Ramos (cell line): ENCODE measurements around the gene RTRAF.

ENCODE experiments used
- in situ Hi-C: fragments of 300-500 bp; cut with MboI; formaldehyde crosslinking; loops from one replicate; pipeline ENCODE4 v1.14.3; 2022; ENCODE audit warnings: low sequenced_read_pairs; ENCODE audit not compliant: unreplicated experiment

Gene RTRAF

GRCh38 chr14:52018970-52019369, 29.6 kb downstream of the RTRAF start:
- in situ Hi-C loops: no loop called here

GRCh38 chr14:52020161-52020714, 30.9 kb downstream of the RTRAF start:
- in situ Hi-C loops: no loop called here

DNA sequence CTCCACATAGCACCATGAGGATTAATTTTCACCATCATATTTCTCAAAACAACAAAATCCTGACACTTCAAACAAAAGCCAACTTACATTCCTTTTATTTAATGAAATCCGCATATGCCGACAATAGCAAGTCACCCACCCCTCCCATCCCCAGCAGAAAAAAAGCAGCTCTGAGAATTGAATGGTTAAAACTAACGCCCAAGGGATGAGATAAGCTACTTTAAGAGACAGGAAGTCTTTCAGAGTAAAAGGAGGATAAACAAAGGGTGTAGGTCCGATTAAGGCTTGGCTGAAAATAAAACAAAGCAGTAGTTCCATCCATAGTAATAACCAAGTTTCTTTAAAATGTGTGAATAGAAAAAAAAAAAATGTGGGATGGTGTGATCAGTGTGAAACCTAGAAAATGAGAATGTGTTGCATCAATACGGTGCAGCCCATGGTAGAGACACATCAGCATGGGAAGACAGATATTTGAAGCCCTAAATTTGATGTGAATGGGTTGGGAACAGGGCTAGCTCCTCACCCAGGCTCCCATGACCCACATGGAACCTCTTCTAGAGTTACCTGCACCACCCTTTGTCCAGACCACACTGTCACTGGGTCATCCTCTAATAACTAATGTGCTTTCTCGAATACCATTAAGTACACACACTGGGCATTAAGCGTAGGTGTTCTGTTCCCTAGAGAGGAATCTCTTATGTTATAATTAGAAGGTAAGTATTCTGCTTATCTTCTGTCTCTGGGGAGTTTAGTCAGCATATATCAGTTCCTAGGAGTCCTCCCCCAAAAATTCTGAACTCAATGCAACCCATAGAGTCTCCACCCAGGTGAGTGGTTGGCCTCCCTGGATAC, 31.7 kb downstream of the RTRAF start:
- in situ Hi-C loops: no loop called here

DNA sequence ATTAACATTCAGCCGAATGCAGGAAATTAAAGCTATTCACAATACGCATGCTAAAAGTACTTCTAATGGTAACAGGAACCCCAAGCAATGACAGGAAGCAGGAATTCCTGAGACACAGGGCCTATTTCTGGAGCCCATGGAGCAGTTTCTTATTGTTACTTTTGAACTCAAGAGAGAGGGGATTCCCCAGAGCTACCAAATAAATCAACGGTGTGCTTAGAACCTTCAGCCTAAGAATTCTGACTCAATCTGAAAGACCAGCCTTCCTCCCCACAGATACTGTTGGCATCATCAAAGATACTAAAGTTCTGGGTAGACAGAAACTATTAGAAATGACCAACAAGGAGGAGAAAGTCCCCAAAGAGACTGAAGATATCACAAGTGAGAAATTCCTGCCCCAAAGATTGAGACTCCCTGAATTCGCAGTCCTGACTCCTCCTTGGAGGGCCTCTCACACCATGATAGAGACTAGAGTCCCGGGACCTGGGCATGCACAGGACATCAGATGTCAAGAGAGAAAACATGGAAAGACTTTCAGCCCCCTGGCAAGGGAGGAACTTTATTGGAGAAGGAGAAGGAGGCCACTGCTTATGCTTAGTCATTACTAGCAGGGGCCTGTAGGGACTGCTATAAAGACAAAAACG, 32.7 kb downstream of the RTRAF start:
- in situ Hi-C loops: no loop called here

- in situ Hi-C loops: no loop called here
Observed at GRCh38 chr14:52023518-52023917, 34.2 kb downstream of the RTRAF start.

GRCh38 chr14:52025310-52025709, 36.0 kb downstream of the RTRAF start:
- in situ Hi-C loops: no loop called here

- in situ Hi-C loops: no loop called here
Observed at GRCh38 chr14:52026017-52026660, 36.8 kb downstream of the RTRAF start.

GRCh38 chr14:52026901-52027300, 37.6 kb downstream of the RTRAF start:
- in situ Hi-C loops: no loop called here

DNA sequence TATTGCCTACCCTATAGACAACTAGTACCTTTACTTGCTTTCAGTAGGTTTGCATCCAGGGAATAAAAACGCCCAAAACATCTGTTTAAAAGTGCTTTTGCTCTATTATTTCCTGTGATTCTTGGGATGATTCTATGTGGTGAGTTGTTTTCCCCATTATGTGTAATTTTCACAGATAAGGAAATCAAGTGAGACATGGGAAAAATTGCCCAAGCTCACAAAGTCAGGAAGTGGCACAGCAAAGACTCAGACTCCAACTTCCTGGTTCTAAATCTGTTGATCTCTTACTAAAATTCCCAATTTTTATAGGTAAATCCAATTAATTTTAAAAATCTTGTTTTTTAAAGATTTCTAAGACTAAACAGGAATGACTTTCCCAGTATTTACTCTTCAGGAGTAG, 40.5 kb downstream of the RTRAF start:
- in situ Hi-C loops: no loop called here

- in situ Hi-C loops: no loop called here
Observed at GRCh38 chr14:52031781-52032180, 42.4 kb downstream of the RTRAF start.

- in situ Hi-C loops: no loop called here
Observed at GRCh38 chr14:52032204-52032801, 43.0 kb downstream of the RTRAF start.

- in situ Hi-C loops: no loop called here
Observed at GRCh38 chr14:52033101-52033642, 43.8 kb downstream of the RTRAF start.

DNA sequence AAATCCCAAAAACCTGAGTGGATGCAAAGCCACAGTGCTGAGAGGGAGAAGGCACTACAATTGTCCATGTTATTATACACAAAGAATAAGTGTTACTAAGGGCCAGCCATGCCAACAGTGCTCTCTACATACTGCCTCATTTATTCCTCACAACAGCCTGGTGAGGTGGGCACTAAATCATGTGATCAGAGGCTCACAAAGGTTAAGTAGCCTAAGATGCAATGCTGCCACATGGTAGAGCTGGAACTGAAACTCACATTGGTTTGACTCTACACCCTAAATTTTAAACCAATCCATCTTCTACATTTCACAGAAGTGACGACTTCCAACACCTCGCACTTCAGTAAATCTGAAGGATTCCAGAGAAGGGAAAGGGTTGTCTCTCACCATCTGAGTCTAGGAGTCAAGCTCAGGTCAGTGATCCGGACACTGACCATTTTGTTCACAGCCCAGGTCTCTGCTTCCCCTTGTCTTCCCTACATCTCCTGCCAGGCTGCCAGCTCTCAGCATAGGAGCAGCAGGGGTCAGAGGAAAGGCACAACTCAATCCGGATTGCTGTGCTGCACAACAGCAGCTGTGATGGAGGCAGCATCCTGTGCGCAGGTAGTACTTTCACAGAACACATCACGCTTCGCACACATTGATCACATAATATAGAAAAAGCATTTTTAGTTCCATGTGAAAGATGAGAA, 49.9 kb downstream of the RTRAF start:
- in situ Hi-C loops: no loop called here

GRCh38 chr14:52040598-52040997, 51.3 kb downstream of the RTRAF start:
- in situ Hi-C loops: no loop called here

DNA sequence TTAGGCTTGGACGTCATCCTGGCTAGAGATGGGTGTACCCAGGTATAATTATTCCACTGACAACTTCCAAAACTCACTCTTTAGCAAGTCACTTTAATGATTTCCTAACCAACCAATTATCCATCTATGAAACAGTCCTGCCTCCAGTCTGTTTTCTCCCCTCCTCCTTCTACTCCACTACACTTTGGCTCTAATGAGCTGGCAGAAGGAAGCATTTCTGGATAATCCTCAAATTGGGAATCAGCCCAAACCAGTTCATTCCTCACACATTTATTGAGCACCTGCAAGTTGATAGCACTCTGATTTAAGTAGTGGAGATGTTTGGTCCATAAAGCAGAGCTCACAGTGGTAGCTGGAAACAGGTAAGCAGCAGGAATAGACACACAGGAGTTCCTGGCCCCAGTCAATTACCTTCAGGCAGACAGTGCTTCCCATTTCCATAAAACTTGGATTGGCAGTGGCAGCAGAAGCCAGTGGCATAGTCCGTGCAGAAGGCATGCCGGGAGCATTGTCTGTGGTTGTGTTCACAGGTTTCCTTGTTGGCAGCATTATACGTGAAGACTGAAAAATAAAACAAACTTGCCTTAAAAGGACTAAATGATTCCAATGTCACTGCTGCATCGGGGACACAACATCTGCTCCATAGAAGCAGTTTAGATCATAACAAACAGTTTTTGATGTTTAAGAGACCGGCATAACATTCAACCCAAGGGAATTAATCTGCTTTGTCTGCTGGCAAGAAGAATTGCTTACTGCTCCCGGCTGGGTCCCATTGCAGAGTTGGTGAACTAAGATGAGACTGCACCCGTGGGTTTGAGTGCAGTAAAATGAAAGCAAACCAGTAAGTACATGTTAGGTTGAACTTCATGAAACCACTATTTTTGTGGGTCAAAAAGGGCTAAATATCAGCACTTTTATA, 53.3 kb downstream of the RTRAF start:
- in situ Hi-C loops: no loop called here

DNA sequence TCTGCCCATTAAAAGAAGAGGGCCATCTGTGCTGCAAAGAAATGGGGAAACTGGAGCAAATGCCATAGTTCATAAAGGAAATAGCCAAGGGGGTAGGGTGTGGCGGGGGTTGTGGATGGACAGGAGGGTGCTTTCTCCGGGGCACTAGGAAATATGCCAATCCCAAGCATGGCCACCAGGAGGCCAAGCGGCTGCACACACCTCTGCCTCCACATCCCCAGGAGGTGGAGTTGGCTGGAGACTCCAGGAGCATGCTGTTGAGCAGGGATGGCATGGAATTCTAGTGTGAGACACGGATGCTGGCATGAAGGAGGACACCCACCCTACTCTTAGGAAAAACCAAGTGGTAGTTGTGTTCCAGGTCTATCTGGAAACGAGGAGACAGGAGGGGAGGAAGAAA, 54.3 kb downstream of the RTRAF start:
- in situ Hi-C loops: no loop called here

DNA sequence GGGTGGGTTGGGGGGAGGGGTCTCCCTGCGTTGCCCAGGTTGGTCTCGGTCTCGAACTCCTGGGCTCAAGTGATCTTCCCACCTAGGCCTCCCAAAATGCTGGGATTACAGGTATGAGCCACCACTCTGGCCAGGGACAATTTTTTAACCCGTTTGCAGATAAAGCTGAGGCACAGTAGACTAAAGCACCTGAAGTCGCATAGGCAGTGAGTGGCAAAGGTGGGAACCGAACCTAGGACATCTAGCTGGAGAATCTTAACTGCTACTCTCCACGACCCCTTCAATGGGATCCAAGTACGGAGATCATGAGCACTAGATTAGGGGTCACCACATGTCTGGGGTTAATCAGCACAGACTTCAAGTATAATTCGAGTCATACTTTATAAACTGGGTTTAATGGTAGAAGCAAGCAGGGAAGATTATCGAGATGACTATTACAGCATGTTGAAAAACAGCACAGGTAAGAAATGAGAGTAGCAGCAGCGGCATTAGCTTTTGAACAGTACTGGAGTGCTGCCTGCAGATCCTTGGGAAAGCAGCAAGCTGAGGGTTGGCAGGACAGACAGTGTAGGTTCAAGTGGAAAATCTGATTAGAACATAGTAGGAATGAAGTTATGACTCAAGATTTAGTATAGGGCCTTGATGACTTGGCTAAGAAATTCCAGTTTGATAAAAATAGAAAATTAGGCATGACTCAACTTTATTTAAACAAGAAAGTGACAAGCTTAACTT, 55.6 kb downstream of the RTRAF start:
- in situ Hi-C loops: no loop called here

DNA sequence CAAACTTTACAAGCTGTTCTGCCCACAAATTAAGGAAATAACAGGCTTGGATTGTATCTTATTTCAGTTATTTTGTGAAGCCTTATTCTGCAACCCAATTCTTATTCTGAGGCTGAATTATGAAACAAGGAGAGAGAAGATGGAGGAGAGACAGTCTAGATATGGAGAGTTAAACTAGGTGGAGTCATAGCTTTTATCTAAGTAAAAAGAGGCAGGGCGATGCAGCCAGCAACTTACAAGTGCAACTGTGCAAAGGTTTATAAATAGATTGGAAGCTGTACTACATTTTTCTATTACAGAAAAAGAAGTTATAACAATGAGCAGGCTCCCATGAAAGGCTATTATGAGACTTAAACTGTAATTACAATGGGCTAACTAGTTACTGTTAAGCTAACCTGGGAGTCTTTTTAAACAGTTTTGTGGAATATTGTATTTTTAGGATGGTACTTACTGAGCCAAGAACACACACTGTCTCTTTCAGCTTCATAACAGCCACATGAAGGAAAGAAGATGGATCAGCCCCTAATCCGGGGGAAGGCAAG, 57.1 kb downstream of the RTRAF start:
- in situ Hi-C loops: no loop called here
